ENCODE data around the gene ANKRD6. TPM values are rescaled to one million over a fixed set of nuclear protein-coding genes. Genes with fewer than 3 reads are reported as not detected.

ANKRD6 gene
- total and polyA plus RNA-seq, 2 donors (not counting 3 experiments of a cell fraction or from before 2014, with no cell fraction given) = 3.4 to 9.6 TPM

DNA sequence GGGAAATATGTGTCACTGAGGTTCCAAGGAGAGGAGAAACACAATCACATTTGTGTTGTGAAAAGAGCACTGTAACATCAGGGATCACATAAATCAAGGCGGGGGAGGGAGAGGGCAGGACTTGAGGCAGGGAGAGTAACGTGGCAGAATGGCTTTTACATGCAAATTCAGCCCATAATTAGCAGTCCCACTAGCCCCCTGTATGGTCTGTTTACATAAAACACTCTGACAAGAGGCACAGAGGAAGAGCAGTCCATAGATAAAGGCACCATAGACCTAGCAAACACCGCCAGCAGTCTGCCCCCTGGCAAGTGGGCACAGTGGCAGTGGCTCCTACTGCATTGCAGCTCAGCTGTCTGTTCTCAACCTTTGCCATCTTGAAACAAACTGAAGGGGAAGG is 122.9 kb downstream of the ANKRD6 start:
- Histone ChIP-seq H3K4me1 (ENCODE audit: control insufficient read depth, extremely low read depth, insufficient read depth, low read length) (no peaks in the 10 kb centered on the region), H3K27me3 (ENCODE audit: control insufficient read depth in 2 of 2, insufficient read depth in 2 of 2, low read length in 2 of 2) (peaks cover 0 to 2% of the 10 kb centered on the region in 2 experiments), H3K9me3 (replicated peaks; ENCODE audit: control insufficient read depth, insufficient read depth, low read length) (no peaks in the 10 kb centered on the region), H4K20me1 (replicated peaks; ENCODE audit: control insufficient read depth, extremely low read depth, insufficient read depth, low read length) (no peaks in the 10 kb centered on the region), H3K27ac (ENCODE audit: insufficient read depth, low read depth, low read length) (no peak overlapping the region), H3K9me1 (replicated peaks; ENCODE audit: control insufficient read depth, extremely low read depth, insufficient read depth, low read length) (no peaks in the 10 kb centered on the region), H3K9ac (replicated peaks; ENCODE audit: extremely low read depth, insufficient read depth, low read length) (no peak overlapping the region), H3K4me2 (ENCODE audit: insufficient read depth, low read length) (no peak overlapping the region), H3K36me3 (ENCODE audit: control insufficient read depth in 2 of 2, extremely low read depth in 1 of 2, insufficient read depth in 2 of 2, low read length in 2 of 2) (no peaks in the 10 kb centered on the region), H3K79me2 (ENCODE audit: control insufficient read depth, insufficient read depth, low read length) (no peaks in the 10 kb centered on the region), H3K4me3 (replicated peaks in 1 of 3; ENCODE audit: insufficient read depth in 1 of 3, low read depth in 1 of 3, low read length in 3 of 3) (no peak overlapping the region), H2AFZ (ENCODE audit: low read depth, low read length) (no peak overlapping the region)
- FAIRE-seq (no peak), DNase-seq (ENCODE audit: low read depth, low spot score) (no peak)
- dilution Hi-C loops (cut with MboI; ENCODE audit: extremely low pct_ligation_motif_present, low sequenced_read_pairs) = no loop called here
- no peak for TF ChIP-seq MYC (IDR thresholded peaks at IDR 0.05; ENCODE audit: low read depth, low read length)
- intact Hi-C loops (cut with micrococcal nuclease) = no loop called here
- POLR2A ChIA-PET = no interaction called here
- CTCF ChIA-PET = no interaction called here
- no TSS peak for BruUV-seq (replicated peaks)

DNA sequence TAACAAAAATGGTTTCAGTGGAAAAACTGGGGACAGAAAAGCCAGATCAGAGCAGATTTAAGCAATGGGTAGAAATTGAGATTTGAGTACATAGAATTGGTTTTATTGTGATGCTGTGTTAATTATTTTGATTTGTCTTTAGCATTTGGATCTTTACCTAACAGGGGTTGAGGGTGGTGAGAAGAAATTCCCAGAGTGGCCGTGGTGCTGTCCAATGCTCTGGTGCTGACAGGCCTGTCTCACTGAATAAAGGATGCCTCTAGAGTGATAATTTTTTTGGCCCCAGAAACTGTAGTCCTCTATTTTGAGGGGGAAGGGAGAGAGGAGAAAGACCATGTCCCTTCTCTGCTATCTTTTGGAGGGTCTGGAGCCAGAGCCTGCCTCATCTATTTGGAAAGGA is 126.5 kb downstream of the ANKRD6 start:
- POLR2A ChIA-PET = no interaction called here
- Histone ChIP-seq H3K4me3 (replicated peaks in 1 of 3; ENCODE audit: insufficient read depth in 1 of 3, low read depth in 1 of 3, low read length in 3 of 3) (no peak overlapping the region), H3K4me1 (ENCODE audit: control insufficient read depth, extremely low read depth, insufficient read depth, low read length) (no peaks in the 10 kb centered on the region), H2AFZ (ENCODE audit: low read depth, low read length) (no peak overlapping the region), H3K4me2 (ENCODE audit: insufficient read depth, low read length) (no peak overlapping the region), H3K79me2 (ENCODE audit: control insufficient read depth, insufficient read depth, low read length) (no peaks in the 10 kb centered on the region), H3K27ac (ENCODE audit: insufficient read depth, low read depth, low read length) (no peak overlapping the region), H3K36me3 (ENCODE audit: control insufficient read depth in 2 of 2, extremely low read depth in 1 of 2, insufficient read depth in 2 of 2, low read length in 2 of 2) (no peaks in the 10 kb centered on the region), H3K9me1 (replicated peaks; ENCODE audit: control insufficient read depth, extremely low read depth, insufficient read depth, low read length) (no peaks in the 10 kb centered on the region), H3K27me3 (ENCODE audit: control insufficient read depth in 2 of 2, insufficient read depth in 2 of 2, low read length in 2 of 2) (peaks cover 0 to 3% of the 10 kb centered on the region in 2 experiments), H4K20me1 (replicated peaks; ENCODE audit: control insufficient read depth, extremely low read depth, insufficient read depth, low read length) (no peaks in the 10 kb centered on the region), H3K9ac (replicated peaks; ENCODE audit: extremely low read depth, insufficient read depth, low read length) (no peak overlapping the region), H3K9me3 (replicated peaks; ENCODE audit: control insufficient read depth, insufficient read depth, low read length) (no peaks in the 10 kb centered on the region)
- TF ChIP-seq POLR2AphosphoS5 (IDR thresholded peaks at IDR 0.05; ENCODE audit: insufficient read depth, low read depth, low read length) = no peak
- TF ChIP-seq, protein P1, sequence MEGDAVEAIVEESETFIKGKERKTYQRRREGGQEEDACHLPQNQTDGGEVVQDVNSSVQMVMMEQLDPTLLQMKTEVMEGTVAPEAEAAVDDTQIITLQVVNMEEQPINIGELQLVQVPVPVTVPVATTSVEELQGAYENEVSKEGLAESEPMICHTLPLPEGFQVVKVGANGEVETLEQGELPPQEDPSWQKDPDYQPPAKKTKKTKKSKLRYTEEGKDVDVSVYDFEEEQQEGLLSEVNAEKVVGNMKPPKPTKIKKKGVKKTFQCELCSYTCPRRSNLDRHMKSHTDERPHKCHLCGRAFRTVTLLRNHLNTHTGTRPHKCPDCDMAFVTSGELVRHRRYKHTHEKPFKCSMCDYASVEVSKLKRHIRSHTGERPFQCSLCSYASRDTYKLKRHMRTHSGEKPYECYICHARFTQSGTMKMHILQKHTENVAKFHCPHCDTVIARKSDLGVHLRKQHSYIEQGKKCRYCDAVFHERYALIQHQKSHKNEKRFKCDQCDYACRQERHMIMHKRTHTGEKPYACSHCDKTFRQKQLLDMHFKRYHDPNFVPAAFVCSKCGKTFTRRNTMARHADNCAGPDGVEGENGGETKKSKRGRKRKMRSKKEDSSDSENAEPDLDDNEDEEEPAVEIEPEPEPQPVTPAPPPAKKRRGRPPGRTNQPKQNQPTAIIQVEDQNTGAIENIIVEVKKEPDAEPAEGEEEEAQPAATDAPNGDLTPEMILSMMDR (IDR thresholded peaks at IDR 0.05; ENCODE audit: extremely low read depth in 1 of 2, insufficient read depth in 1 of 2, low read depth in 1 of 2, low read length in 2 of 2) = no peak
- no peak for TF ChIP-seq FOS (IDR thresholded peaks at IDR 0.05; ENCODE audit: borderline replicate concordance, insufficient read depth, low read length)
- no peak for TF ChIP-seq JUN (IDR thresholded peaks at IDR 0.05; ENCODE audit: borderline replicate concordance, insufficient read depth, insufficient read length, low read depth)
- TF ChIP-seq GATA2 (IDR thresholded peaks at IDR 0.05; ENCODE audit: insufficient read depth, insufficient read length, low read depth, low read length) = no peak
- TF ChIP-seq, protein P2, sequence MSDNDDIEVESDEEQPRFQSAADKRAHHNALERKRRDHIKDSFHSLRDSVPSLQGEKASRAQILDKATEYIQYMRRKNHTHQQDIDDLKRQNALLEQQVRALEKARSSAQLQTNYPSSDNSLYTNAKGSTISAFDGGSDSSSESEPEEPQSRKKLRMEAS (IDR thresholded peaks at IDR 0.05; ENCODE audit: insufficient read depth, insufficient read length) = no peak
- TF ChIP-seq POLR2A (IDR thresholded peaks at IDR 0.05; ENCODE audit: low read depth, low read length) = no peak
- TF ChIP-seq EZH2 (IDR thresholded peaks at IDR 0.05; ENCODE audit: borderline replicate concordance, low read depth, low read length, severe bottlenecking) = no peak
- no peak for TF ChIP-seq MYC (IDR thresholded peaks at IDR 0.05; ENCODE audit: low read depth, low read length)
- dilution Hi-C loops (cut with MboI; ENCODE audit: extremely low pct_ligation_motif_present, low sequenced_read_pairs) (no loop called here), intact Hi-C loops (cut with micrococcal nuclease) (no loop called here)
- FAIRE-seq = no peak
- BruUV-seq (replicated peaks) = no TSS peak
- no peak for DNase-seq (ENCODE audit: low read depth, low spot score)
- CTCF ChIA-PET = no interaction called here
